GM19351 (cell line): Measurements from ENCODE around the gene ZNF133.
"Not testable (repeated sequence)": the region's sequence is repeated elsewhere in the genome, so short reads cannot be mapped to it uniquely, and the experiment has no call there.

ENCODE experiments used
- ATAC-seq: cut with Tn5 transposase; IDR thresholded peaks from one replicate; pipeline ENCODE4 v1.9.1; 2021; ENCODE audit warnings: mild to moderate bottlenecking, moderate library complexity; ENCODE audit not compliant: unreplicated experiment

The ZNF133 gene

DNA sequence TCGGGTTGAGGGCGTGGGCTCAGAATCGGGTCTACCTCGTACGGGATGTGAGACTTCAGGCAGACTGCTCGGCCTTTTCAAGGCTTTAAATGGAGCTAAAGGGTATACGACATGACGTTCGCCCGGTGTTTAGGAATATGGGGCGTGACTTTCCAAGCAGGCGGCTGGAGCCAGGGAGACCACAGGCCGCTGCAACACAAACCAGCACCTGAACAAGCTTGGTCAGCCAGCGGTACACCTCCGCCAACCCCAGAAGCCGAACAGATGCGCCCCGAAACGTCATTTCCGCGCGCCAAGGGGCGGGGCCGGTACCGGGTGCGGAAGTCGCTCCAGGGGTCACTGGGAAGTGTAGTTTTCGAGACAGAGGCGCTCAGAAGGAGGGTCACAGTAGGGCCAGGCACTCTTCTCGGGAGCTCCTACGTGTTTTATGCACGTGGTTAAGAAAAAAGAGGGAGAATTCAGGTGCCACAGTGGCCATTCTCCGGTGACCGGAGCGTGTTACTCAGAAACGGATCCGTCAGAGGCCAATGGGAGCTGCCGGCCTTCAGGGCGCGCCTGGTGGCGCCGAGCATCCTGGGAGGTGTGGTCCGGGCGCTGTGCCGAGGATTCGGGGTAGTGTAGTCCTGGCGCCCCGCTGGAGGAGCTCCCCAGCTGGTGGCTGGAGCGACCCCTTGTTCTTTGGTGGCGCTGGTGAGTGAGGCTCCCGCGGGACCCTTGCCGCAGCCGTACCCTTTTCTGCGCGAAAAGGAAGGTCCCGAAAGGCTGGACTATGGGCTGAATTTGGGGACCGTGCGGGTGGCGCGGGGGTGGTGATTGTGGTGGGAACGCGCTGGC, at the start of gene ZNF133:
Gene ZNF133, plus strand, starts transcription at position 613 of the 834 bp plus-strand sequence. CDS start 17,160 bp downstream, outside the sequence.
- peak; percentile 94 for ATAC-seq

DNA sequence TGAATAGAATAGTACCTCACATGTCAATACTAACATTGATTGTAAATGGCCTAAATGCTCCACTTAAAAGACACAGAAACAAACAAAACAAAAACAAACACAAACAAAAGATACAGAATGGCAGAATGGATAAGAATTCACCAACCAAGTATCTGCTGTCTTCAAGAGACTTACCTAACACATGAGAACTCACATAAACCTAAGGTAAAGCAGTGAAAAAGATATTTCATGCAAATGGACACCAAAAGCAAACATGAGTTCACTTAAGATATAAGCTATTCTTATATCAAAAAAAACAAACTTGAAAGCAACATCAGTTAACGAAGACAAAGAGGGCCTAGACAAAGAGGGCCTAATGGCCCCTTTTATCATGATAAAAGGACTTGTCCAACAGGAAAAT, 47.3 kb upstream of the ZNF133 start:
- no peak for ATAC-seq

DNA sequence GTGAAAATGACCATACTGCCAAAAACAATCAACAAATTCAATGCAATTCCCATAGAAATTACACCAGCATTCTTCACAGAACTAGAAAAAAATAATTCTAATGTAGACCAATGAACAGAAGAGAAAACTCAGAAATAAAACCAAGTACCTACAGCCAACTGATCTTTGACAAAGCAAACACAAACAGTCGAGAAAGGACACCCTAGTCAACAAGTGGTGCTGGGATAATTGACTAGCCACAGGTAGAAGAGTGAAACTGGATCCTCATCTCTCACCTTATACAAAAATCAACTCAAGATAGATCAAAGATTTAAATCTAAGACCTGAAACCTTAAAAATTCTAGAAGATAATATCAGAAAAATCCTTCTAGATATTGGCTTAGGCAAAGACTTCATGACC, 44.5 kb upstream of the ZNF133 start:
- no peak for ATAC-seq

DNA sequence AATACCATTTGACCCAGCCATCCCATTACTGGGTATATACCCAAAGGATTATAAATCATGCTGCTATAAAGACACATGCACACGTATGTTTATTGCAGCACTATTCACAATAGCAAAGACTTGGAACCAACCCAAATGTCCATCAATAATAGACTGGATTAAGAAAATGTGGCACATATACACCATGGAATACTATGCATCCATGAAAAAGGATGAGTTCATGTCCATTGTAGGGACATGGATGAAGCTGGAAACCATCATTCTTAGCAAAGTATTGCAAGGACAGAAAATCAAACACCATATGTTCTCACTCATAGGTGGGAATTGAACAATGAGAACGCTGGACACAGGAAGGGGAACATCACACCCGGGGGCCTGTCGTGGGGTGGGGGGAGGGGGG, 39.8 kb upstream of the ZNF133 start:
- not testable (repeated sequence) for ATAC-seq

DNA sequence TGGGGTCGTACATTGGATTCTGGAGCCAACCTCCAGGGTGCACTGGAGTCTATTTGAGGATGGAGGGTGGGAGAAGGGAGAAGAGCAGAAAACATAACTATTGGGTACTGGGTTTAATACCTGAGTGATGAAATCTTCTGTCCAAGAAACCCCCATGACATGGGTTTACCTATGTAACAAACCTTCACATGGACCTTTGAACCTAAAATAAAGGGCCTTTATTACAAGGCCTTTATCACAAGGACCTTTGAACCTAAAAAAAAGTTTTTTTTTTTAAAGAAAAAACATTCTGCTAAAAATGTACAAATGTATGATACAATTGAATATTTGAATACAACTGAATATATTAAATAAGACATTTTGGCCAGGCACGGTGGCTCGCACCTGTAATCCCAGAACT, 38.1 kb upstream of the ZNF133 start:
- ATAC-seq: no peak

DNA sequence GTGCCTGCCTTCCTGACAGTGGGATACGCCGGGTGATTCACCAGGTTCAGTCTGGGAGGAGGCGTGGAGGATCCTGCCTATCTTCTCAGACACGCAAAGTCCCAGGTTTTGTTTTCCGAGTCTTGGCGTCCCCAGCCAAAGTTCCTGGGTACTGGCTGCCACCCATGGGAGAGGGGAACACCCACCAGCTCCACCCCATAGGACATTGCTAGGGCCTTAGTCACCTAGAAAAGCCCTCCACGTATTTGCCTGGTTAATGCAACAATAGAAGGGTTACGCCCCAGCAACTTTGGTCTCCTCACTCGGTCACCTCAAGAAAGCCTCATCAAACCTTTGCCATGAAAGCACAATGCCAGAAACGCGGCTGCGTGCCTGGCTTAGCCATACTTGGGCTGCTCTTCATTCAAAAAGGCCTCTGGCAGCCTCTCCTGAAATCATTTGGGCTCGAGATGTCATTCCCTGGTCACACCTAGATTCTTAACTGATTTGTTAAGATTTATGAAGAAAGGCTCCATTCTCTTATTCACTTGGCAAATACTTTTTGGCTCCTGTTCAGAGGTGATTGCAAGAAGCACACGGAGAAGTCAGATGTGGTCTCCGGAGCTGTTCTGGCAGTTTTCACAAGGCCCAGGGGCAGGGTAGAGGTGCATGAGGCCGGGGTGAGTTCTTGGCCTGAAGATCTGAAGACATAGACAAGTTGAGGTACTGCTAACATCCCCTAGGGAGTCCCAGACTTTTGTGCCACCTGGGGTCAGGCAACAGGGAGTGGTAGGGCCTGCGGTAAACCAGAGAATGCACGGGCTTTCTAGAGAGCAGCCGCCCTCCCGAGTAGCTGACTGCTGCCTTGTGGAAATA, 35.5 kb upstream of the ZNF133 start:
- ATAC-seq: no peak

DNA sequence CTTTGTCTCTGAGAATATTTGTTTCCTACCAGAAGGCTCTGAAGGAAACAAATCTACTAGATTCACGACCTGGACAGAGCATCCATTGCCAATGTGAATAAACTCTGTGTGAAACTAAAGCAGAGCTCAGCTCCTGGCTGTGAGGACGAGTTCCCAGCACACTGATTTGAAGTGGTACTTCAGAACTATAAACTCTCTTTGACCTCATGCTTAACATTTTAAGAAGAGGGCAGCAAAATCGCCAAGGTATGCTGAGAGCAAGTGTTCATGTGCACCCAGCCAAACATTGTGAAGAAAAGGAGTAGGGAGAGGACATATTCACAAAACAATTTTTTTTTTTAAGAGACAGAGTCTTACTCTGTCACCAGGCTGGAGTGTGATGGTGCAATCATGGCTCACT, 33.7 kb upstream of the ZNF133 start:
- no peak for ATAC-seq

DNA sequence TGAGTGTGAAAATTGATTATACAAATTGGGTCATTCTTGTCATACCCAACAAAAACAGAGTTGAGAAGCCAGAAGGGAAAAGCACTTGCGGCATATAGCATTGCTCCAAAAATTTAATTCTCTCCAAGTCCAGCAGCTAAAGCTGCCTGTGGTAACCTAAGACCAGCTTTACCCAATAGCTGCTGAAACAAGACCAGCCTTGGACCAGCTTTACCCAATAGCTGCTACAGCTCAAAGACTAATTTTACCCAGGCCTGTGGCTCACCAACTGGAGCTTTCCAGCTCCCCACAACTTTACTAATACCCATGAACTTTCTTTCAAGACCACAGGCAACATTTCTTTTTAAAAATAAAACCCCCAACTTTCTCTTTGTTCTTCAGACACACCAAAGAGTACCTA, 32.8 kb upstream of the ZNF133 start:
- no peak for ATAC-seq

DNA sequence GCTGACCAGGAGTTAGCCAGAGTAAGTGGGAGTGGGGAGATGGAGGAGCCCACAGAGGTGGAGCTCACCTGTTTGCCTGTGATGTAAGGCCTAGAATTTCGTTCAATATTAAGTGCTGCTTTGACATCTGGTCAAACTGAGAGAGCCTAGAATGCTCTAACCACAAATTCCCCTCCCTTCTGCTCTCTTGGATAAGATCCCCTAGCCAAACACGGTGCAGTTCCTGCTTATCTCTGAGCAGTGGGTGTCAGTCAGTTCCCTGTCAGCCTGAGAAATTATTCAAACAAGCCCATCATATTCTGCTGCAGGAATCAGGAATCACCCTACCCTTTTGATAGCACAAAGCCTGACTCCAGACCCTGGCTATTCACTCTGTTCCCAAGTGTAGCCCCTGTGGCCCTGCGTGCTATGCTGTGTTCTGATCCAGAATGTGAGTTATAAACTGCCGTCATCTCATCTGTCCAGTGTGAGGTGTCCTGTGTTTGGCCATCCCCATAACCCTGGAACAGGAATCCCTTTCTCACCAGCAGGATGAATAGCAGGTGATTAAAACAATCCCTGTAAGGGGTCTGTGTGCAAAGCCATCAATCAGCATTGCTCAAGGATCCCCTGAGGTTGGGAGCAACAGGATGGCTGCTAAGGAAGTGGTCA, 31.8 kb upstream of the ZNF133 start:
- no peak for ATAC-seq

DNA sequence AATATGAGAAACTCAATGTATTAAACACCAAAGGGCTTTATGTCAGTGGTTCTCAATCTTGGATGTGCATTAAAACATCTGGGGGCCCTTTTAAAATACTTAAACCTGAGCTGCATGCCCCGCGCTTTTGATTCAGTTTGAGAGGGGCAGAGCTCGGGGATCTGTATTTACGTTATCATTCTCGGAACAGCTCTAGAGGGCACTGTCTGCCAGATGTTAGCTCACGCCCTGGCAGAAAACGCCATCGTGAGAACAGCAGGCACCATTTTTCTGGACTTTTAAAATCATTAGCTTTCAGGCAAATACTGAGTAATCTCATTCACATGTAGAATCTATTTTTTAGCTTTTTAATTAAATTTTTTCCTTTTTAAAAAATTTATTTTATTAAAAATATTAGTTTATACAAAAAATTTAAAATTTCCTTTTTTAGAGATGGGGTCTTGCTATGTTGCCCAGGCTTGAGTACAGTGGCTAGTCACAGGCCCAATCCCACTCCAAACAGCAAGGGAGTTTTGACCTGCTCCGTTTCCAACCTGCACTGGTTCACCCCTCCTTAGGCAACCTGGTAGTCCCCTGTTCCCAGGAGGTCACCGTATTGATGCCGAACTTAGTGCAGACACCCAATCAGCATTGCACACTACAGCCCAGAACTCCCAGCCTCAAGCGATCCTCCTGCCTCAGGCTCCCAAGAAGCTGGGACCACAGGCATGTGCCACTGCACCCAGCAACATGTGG, 30.0 kb upstream of the ZNF133 start:
- ATAC-seq: no peak

DNA sequence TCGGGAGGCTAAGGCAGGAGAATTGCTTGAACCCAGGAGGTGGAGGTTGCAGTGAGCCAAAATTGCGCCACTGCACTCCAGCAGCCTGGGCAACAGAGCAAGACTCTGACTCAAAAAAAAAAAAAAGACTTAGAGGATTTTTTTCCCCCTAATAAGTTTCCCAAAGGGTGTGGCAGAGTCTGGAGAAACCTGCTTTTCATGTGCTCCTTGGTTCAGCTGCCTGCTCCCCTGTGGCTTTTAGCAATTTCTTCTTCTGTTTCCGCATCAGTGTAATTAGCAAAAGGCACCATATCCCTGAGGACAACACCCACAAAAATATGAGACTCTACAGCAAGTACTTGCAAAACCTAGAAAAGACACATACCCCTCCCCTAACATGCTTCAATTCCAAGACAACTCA, 28.6 kb upstream of the ZNF133 start:
- ATAC-seq: no peak

DNA sequence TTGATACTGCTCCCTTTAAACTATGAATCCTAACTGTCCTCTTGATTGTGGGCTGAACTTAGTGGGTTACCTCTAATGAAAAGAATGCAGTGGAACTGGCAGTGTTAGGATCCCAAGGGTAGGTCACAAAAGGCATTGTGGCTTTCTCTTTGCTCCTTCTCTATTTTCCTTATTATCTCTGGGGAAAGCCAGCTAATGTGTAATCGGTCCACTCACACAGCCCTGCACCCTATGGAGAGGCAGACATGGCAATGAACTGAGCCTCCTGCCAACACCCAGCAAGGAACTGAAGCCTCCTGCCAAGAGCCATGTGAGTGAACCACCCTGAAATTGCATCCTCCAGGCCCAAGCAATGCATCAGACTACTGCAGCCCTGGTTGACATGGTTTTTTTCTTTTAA, 24.6 kb upstream of the ZNF133 start:
- no peak for ATAC-seq

DNA sequence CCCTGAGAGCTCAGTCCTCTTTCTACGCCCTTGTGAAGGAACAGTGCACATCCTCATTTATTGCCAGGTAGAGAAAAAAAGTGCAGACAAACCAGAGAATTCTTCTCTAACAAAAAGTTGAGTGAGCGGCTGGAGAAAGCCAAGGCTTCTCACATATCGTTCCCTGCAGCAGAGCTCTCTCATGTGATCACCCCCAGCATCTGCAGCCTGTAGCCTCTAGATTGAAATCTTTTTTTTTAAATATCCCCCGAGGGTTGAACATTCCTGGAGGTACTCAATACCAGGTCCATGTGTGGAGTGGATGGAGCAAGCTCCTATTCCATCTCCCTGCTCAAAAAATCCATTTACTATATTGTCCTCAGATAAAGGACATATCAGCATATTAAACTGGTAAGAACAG, 22.9 kb upstream of the ZNF133 start:
- ATAC-seq: no peak

DNA sequence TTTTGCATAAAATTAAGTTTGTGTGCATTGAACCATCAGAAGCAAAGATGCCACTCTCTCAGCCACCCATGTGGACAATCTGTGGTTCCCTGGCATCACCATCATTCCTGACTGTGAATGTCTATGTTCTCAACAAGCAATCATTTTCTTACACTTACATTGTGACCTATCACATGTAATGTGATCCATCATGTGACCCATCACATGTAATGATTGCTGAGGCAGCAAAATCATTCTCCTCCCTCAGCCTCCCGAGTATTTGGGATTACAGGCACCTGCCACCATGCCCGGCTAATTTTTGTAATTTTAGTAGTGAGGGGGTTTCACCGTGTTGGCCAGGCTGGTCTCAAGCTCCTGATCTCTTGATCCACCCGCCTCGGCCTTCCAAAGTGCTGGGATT, 22.0 kb upstream of the ZNF133 start:
- no peak for ATAC-seq

DNA sequence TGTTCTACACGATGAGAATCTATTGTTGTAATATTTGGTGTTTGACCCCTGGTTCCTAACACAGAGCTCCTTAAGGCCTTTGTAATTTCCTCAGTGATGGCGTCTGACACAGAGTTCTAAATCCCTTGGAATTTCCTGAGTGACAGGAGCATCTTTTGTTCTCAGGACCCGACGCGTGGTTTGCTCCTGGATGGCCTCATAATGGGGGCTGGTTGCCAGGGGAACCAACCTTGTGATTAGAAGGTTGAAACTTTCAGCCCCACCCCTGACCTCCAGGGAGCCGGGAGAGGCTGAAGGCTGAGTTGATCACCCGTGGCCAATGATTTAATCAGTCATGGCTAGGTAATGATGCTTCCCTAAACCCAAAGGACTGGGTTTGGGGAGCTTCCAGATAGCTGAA, 20.5 kb upstream of the ZNF133 start:
- ATAC-seq: no peak

DNA sequence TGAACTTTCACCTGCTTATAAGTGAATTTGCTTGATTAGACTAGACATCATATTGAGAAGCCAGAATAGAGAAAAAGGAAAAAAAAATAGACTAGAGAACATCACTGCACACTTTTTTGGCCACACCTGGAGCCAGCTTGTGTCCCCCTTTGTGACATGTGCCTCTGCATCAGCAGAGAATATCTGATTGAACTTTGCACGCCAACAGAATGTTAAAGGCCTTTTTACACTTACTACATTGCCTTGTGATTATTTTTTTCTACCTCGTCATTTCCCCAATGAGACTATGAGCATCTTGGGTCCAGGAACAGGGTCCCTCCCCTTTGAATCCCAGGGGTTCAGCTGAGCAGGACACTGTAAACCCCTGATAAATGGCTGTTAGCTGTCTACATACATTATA, 17.2 kb upstream of the ZNF133 start:
- no peak for ATAC-seq

DNA sequence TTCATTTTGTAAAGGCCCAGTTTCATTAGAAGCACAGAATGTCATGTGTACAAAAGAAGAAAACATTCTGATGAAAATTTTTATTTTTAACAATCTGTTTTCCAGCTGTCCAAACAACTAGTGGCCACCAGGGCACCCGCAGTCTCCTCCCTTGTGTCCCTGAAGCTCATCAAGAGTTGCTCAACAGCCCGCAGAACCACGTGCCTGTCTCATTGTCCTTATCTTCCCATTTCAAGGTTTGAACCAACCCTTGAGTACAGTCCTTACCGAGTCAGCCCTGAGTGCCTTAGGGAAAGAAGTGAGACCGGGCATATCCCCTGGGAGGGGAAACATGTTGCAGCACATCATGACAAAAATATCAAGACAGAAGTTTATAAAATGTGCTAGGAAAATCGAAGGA, 15.9 kb upstream of the ZNF133 start:
- no peak for ATAC-seq

DNA sequence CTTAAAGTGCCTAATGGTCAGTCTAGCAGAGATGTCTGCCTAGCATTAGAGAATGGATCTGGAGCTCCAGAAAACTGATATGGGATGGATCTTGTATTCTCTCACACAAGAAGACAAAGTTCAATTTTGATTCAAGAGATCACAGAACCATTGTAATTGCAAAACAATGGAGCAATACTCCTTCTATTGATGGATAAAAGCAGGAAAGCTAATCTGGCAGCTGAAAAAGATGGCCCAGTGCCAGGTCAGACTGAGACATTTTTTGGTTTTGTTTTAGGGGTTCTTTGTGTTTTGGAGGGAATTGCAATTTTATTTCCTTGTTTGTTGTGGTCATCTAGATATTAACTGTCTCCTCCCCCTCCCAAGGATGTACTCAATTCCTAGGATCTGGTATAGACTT, 14.6 kb upstream of the ZNF133 start:
- no peak for ATAC-seq

DNA sequence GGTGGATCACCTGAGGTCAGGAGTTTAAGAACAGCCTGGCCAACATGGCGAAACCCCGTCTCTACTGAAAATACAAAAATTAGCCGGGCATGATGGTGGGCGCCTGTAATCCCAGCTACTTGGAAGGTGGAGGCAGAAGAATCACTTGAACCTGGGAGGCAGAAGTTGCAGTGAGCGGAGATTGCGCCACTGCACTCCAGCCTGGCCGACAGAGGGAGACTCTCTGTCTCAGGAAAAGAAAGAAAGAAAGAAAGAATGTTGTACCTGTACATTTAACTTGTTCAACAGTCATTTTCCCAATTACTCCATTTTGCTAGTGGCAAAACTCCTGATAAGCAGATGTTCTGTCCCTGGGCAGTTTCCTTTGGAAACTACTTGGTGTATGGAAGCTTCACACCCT, 12.4 kb upstream of the ZNF133 start:
- not testable (repeated sequence) for ATAC-seq

DNA sequence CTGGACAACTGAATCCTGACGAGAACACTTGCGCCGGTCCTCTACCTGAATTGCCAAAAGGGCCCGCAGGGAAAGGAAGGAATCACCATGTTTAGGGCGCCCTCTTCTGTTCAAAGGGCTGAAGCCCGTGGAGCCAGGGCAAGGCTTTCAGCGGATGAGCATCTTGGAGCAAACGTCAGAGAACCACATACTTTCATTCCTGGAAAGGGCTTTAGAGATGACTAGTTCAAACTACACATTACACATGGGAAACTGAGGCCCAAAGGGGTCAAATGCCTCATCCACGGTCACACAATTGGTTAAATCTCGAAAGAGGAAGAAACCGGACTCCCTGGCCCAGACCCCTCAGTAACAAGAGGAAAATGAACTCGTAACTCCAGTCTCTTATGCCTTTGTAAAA, 11.5 kb upstream of the ZNF133 start:
- ATAC-seq: peak; percentile 80

DNA sequence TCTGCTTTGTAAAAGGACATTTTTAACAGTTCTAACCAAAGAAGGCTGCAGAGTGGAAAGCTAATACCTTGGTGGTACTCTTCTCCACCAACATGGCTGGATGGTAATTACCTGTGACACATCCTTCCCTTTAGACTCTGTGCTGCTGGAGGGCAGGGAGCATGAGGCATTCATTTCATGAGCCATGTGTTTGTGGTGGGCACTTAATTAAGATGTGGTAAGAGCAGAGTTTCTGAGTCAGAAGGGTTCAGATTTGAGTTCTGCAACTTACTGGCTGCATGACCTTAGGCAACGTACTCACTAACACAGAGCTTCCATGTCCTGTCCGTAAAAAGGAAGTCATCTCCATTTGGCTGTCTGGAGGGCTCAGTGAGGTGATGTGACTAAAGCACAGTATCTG, 9.1 kb upstream of the ZNF133 start:
- ATAC-seq: no peak
